HG02981 (cell line): ENCODE measurements around the gene BCL11A.

Source experiments
- ATAC-seq: cut with Tn5 transposase; IDR thresholded peaks from one replicate; pipeline ENCODE4 v1.9.1; 2021; ENCODE audit warnings: mild to moderate bottlenecking, moderate library complexity; ENCODE audit not compliant: unreplicated experiment

The BCL11A gene

DNA sequence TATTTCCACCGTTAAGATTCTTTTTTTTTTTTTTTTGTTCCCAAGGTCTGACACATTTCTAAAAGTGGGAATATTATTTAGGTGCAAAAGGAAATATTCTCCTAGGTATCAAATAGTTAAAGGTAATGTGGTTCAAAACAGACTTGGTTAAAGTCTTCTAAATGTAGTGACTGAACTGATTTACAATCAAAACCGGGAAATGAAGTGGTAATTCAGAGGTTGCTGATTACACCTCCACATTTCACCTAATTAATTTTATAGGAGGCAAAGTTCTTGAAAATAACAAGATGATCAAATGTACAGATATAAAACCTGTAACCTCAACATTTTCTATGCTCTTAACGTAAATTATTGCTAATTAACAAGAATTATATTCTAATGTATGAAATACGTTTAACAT lies 5.1 kb downstream of the BCL11A start:
- ATAC-seq, result no peak

DNA sequence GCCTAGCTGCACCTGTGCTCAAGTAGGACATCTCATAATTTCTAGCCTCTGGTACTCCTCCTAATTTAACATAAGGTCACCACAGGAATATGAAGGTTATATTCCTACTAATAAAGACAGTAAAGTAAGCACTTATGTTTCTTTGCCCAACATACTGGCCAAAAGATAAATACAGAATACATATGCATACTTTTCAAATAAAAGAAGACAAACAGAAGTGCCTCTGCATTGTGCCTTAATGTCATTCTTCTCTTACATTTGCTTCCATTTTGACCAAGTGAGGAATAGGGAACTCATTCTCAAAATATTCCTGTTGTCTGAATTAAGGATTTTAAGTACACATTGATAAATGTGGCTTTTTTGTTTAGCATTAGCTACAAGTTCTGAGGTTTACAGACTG lies 5.6 kb downstream of the BCL11A start:
- no peak for ATAC-seq

DNA sequence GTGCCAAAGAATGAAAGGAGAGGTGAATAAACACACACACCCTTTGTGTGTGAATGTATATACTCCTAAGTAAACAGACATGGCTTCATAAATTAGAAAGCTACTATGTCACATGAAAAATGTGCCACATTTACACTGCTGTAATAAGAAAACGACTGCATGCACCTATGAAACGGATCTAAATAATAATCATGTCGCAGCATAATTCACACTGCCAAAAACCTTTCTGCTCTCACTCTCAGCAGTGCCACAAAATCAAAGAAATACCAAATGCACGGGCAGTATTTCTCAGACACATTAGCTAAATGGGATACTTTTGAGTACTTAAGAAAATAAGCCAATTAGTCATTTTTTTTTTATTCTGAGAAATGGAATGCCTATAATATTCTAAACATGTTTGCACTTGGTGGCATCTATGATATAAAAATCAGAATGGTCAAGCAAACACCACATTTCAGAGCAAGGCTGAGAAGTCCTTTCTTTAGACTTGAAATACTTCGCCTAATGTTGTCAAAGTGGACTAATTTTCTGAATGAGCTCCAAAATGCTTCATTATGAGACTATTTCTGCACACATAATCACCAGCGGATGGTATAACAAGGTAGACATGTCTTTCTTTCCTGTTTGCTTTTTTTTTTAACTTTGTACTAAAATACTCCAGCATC lies 6.6 kb downstream of the BCL11A start:
- ATAC-seq, result no peak

DNA sequence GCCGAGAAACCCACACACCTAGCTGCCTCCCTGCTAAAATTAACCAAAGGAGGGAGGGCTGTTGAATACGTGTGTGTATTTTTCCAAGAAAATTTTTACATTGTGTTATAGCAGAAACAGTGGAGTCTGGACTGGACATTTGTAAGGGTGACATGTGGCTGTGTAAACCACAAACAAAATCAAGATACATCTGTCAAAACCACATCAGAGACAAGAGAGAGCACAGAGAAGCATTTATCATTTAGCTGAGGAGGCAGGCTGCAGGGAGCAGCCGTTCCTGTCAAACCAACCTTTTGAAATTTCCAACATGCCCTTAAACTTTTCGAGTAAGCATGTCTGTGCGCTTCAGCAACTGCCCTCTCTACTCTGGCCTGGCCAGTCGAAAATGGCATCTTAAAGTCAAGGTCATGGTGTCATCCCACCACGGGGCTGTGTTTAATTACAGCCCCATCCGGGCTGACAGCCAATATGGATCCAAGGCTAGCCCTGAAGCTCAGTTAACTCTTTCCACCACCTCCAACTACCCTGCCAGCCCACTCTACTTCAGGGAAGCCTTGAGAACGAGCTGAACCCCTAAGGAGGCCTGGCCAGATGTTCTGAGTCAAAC lies 8.4 kb downstream of the BCL11A start:
- no peak for ATAC-seq

DNA sequence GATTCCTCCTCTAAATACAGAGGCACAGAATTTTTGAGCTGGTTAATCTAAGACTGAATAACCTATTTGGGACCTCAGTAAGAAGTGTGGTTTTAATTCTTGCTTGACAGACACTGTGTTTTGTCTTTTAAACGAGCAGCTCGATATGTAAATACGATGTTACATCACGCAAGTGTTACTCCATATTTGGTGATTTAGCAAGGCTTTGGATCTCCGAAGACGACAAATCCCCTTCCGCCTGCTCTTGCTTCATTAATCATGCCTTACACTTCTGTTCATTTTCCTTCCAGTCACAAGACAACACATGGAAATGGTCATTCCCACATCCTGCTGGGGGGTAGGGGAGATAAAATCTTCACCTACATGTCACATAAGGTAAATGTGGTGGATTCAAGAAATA lies 9.4 kb downstream of the BCL11A start:
- ATAC-seq, result no peak

DNA sequence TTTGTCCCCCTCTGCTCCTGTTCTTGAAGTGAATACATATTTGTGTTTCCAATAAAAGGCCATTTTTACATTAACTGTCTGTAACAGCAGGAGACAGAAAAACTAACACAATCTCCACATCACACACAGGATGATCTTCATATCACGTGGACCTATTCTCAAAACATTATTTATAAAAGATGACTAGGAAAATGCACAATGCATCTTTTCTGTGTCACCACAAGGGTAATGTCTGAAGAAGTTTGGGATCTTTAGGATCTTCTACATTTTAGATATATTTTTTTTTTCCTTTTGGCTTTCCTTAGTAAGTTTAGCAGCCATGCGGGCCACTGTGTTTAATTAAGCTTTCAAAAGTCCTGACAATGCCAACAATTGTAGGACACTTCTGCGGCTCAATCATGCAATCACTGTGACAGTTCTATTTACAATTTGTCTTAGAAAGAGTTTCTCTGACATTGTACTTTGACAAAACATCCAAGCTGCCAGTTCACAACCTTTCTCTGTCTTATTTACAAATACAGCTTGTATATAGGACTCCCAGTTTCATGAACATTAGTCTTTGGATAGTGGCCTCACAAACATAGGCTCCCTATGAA lies 12.3 kb downstream of the BCL11A start:
- ATAC-seq, result no peak

DNA sequence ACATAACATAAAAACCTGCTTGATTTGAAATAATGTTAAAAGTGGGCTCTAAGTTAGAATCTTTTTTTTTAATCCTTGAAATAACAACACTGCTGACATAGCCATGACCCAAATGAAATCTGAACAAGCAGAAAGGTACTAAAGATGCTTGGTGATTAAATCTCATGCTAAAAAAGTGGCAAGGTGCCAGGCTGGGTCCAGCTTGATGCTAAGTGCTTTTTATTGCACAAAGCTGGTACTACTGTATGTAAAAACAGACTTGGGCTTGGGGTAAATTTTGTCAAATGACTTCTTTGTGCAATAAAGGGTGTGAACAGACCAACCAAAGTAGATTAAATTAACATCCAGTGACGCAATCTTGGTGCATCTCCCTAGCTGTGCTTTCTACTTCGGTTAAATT lies 13.4 kb downstream of the BCL11A start:
- no peak for ATAC-seq

DNA sequence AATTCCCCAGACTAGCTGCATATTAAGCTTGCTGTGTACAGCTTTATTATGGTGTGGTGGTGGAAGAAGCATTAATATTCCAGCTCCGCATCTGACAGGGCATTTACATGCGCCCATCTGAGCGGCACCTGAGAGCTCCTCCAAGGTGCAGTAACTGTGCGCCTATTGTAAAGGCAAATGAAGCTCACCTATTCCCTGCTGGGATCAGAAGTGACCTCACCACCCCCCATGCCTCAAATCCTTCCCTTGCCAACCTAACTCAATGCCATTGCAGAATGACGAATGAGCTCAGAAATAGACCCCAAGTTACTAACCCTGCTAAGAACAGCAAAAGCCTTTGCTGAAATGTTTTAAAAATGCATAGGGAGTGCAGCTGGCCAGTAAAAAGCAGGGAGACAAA lies 14.3 kb downstream of the BCL11A start:
- ATAC-seq, result no peak

DNA sequence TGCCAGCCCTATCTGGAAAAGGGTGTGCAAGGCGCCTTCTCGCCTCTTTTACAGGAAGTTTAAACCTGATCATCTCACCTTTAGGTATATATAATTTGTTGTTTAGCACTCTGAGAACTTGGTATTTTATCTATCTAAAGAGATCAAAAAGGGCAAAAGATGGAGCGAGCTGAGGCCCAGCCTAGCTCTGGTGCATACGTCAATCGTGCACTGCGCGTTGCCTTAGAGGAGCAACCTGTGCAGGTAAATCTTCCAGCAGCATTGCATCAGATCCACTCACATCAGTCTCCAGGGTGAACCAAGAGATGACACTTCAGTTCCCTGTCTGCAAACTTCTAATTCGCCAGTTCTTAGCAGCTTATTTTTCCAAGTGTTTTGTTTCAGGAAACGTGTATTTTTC lies 15.4 kb downstream of the BCL11A start:
- ATAC-seq, result no peak

DNA sequence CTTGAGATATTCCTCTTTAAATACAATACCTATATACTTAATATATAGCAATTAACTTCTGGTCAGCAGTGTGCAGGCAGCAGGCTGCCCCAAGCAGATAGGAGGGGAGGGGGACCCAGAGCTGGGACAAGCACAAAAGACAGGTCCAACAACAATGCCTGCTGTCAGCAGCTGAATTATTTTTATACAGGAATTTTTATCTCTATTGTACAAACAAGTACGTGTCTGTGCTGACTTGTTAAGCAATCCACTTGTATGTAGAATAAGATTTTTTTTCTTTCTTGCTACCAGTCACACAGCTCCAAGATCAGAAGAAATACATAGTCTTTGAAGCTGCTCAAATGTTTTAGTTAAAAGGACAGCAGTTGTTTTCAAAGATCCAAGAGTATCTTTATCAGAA lies 16.7 kb downstream of the BCL11A start:
- ATAC-seq, result no peak

DNA sequence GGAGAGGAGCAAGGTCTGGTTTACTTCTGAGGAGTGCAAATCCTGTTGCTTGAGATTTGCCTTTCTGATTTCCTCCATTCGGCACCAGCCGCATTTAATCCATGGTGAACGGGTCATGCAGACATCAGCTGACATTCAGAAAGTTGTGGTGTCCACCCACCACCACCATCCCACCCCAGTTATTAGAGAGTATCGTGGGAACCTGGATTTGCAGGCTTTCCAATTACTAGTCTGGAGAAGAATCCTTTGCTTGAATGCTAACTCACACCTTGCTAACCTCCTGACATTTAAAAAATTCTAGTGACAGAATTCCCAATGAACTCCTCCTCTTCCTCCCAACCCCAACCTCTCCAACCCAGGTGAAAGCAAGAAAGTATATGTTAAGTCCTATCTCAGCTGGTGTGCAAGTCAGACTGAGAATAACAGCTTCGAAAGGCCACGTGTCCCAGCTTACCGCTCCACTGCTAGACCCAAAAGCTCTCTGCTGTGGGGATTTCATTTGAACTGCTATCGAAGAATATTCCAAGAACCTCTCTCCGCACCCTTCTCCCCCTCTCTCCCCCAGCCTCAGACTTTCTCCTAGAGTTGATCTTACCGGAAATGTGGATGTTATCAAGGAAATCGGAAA lies 17.7 kb downstream of the BCL11A start:
- ATAC-seq, result peak; percentile 71

DNA sequence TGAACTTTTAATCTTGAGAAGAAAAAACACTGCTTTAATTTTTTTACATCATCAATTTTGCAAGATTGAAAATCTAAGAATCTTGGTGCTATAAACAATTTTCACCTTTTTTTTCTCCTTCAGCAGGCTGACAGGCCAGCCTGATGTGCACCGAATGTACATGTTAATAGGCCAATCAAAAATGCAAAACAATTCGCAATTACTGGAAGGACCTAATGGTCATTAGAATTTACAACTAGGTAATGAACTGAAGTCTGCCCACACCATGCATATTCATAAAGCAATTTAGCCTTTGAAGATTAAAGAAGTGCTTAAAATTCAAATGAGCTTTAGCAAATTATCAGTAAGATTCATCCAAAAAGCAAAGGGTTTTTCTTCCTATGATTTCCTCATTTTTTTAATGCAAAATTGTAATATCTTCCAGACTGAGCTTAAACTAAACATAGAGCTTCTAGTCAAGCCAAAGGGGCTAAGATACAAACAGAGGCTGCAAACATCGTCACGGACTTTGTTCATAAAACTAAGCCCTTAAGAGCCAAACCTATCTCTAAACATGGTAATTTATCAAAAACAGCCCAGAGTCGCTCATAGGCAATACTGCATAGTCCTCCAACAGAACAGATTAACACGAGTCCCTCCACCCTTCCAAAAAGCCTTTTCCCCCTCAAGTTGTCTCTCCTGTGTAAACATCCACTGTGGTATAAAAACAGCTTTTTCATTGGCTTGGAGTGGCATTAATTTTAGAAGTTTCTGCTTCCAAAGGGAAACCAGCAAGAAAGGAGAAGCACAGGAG lies 18.4 kb downstream of the BCL11A start:
- no peak for ATAC-seq

DNA sequence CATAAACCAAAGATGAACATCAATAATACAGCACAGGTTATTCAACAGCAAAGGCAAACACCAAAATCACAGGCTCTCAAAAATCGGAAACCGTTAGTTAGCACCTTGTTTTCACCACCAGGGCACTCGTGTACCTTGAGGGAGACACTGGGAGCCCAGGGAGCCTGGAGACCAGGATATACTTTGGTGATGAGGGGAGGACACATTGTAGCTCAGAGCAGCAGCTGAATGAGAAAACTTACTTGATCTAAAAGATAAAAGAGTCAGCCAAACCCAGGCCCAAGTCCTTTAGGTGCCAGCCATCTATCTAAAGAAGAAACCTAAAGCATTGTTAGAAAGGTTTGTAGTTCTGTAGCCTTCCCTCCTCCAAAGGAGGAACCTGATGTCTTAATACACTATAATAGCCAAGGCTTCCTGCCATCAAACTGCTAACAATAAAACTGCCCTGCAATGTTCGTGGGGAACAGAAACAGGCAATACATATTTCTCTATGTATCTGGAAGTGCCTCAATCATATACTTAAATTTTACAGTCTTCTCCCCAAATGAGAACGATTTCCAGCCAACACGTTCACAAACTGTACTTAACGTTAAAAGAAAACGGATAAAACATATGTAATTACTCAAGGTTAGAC lies 19.3 kb downstream of the BCL11A start:
- ATAC-seq, result no peak

DNA sequence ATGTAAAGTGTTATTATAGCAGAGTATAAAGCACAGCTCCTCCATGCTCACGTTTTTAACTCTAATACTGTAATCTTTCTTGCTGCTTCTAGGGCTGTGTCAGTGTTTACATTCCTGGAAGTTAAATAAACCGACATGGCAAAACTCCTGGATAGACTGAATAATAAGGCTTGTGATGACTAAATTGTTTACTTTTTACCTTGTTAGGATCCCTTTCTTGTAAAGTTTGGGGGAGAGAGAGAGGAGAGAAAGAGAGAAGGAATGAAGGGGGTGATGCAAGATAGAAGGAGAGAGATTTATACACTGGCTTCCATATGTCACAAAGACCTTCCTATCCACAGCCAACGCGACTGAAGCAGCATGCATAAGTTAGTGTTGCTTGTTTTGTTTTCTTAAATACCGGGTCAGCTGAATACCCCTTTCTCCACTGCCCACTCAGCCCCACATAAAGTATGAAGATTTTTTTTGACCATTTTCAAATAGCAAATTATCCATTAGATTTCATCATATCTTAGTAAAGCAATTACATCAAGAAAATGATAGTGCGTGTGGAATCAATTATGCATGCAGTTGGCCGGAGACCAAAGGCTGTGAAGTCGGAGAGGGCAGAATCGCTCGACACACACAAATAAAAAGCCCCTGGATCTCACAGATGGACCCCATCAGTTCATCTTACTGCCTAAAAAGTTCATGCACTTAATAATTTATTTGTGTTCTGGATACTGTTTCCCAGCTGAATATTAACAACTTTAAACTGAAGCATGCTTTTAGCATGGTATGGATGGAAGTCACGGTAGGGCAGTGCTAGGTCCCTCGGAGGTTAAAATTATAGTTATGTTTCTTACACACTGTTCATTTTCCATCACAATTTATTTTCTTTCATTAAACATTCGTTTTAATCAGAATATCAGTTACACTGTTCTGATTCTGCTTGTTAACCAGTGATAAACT lies 20.1 kb downstream of the BCL11A start:
- no peak for ATAC-seq

DNA sequence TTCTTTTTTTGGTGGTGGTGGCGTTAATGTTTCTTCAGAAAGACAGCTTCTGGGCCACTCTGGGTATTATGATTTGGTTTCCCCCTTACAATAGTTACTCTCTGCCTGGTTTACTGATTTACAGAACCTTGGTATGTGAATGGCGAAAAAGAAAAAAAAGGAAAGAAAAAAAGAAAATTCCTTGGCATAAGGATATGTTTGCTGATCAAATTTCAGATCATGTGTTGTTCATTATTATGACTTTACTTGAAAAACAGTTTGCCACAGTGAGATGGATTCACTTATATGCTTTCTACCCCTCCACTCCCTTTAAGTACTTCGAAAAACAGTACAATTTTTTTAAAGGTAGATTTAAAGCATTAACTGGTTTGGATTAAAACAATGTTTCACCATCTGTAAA lies 21.0 kb downstream of the BCL11A start:
- no peak for ATAC-seq

DNA sequence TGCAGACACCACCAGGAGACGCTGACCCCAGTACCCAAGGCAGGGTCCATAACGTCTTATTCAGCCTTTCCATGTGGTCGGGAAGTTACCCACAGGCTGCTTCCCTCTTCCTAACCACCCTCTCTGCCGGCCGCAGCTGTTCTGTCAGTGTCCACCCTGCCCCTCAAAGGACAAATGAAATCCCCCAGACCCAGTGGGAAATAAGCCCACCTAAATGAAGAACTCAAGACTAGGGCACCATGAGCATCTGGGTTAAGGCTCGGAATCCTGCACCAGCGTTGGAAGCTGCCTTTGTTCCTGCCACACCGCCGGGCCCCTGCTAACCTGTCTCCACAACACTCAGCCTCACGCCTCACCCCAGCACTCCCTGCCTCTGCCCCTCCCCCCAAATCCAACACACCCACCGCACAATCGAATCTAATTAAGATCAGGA lies 21.7 kb downstream of the BCL11A start:
- no peak for ATAC-seq

DNA sequence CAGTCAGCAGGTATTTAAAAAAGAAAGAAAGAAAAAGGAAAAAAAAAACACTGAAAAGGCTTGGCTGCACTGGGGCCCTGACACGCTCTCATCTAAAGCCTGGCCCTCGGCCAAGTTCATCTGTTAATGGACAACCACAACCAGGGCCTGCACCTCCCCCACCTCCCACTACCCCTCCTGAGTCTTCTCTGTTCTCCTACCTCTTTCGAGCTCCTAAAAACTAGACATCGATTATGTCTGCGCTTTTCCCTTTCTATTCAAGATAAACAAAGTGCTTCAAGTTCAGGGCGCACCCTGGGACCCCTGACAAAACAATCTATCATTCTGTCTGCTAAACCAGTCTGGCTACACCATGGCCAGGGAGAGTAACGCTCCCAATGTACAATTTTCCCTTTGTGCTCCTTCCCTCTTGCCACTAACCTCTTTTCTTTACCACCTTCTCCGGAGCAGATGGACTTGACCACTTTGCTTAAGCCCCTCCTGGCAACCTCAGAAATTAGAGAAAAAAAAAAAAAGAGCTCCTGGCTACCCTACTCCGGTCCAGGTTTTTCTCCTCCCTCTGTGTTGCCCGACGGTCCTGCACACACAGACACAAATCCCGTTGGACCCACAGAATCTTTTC lies 22.7 kb downstream of the BCL11A start:
- ATAC-seq, result peak; percentile 68

DNA sequence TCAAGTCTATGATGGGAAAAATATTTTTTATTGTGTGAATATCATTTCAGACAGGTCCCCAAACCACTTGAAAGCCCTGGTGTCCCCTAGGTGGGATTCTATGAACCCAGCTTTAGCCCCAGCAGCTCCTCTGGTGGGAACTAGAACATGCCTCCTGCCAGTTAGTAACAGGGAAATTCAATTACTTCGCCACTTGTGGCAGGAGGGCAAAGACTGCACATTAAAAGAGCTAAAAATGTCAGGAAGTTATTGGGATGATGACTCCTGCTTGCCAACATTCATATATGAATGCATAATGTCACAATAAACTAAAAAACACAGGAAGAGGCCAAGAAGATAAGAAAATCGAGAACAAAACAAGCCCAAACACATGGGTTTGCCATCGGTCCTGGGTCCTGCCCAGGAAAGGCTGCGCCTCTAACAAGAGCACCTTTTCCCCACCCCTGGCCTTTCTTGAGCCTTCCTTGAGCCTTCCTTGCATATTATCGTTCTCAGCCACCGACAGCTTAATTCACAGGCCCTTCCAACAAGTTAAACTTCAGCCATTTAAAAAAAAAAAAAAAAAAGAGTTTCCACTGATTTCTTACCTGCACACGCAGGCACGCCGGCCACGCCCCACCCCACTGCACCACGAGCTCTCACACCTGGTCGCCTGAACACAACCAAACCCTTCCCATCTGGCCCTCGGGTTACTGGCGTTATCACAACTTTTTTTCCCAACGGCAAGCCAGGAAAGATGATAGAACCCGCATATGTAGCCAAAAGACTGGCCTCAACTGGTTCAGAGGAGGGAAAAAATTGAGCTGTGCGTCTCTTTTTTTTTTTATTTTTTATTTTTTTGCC lies 23.4 kb downstream of the BCL11A start:
- ATAC-seq, result no peak
